ENCODE results near the gene CASKIN1.

DNA sequence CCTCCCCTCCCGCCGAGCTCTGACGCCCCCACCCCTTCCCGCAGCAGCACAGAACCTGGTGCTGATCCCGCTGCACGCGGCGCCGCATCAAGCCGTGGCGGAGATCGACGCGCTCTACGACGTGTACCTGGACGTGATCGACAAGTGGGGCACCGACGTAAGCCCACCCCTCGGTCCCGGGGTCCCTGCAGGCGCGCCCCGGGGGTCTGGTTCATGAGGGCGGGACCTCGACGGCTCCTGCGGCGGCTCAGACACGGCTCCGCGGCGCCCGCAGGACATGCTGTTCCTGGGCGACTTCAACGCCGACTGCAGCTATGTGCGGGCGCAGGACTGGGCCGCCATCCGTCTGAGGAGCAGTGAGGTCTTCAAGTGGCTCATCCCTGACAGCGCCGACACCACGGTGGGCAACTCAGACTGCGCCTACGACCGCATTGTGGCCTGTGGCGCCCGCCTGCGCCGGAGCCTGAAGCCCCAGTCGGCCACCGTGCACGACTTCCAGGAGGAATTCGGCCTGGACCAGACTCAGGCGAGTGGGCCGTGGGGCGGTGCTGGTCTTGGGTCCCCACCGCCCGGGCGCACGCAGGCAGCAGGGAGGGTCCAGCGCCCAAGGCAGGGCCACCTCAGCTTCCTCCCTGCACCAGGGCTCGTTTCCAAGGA lies 41.2 kb upstream of the CASKIN1 start:
- TF ChIP-seq, protein P1, sequence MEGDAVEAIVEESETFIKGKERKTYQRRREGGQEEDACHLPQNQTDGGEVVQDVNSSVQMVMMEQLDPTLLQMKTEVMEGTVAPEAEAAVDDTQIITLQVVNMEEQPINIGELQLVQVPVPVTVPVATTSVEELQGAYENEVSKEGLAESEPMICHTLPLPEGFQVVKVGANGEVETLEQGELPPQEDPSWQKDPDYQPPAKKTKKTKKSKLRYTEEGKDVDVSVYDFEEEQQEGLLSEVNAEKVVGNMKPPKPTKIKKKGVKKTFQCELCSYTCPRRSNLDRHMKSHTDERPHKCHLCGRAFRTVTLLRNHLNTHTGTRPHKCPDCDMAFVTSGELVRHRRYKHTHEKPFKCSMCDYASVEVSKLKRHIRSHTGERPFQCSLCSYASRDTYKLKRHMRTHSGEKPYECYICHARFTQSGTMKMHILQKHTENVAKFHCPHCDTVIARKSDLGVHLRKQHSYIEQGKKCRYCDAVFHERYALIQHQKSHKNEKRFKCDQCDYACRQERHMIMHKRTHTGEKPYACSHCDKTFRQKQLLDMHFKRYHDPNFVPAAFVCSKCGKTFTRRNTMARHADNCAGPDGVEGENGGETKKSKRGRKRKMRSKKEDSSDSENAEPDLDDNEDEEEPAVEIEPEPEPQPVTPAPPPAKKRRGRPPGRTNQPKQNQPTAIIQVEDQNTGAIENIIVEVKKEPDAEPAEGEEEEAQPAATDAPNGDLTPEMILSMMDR (IDR thresholded peaks at IDR 0.05): no peak
- no peak for TF ChIP-seq POLR2A (IDR thresholded peaks at IDR 0.05)
